HG02571 (cell line): ENCODE data around the gene ZNF320.
"Not testable (repeated sequence)": the region's sequence is repeated elsewhere in the genome, so short reads cannot be mapped to it uniquely, and the experiment has no call there.

Experiments
- ATAC-seq: cut with Tn5 transposase; IDR thresholded peaks from one replicate; pipeline ENCODE4 v1.9.1; 2021; ENCODE audit warnings: mild to moderate bottlenecking, moderate library complexity; ENCODE audit not compliant: unreplicated experiment

Gene ZNF320

DNA sequence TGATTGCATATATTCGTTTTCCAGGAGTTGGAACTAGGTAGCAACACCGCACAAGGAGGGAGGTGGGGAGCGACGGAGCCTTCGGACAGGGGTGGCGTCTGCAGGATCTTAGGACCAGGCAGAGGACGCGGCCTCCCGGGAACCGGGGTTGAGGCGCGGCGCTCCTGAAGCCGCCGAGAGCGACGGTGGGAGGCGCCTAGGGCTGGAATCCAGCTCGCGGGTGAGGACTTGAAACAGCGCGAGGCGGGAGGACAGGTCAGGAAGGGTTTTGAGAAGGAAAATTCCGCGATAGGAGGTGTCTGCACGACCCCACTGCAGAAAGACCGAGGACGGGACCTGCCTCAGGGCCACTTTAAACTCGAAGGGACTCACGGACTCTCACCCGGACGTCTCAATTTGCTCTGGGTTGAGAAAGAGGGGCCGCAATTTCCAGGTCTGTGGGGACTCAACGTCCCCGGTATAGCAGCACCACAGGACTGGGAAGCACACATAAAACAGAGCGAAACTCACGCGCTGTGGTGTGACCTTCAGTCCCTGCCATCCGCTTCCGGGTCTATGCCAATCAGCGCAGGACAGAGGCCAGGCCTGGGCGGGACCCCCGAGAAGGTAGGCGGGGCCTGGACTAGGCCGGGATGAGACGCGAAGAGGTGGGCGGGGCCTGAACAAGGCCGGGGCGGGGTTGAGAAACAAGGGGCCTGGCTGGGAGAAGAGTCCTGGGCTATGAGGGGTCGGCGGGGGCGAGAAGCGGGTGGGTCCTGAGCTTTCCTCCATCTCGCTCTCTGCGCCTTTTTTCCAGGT lies at the start of gene ZNF320:
ZNF320 (minus strand) TSS at position 498 of the 798 bp plus-strand sequence. CDS start 7,380 bp downstream, outside the sequence.
- ATAC-seq = peak; percentile 95

DNA sequence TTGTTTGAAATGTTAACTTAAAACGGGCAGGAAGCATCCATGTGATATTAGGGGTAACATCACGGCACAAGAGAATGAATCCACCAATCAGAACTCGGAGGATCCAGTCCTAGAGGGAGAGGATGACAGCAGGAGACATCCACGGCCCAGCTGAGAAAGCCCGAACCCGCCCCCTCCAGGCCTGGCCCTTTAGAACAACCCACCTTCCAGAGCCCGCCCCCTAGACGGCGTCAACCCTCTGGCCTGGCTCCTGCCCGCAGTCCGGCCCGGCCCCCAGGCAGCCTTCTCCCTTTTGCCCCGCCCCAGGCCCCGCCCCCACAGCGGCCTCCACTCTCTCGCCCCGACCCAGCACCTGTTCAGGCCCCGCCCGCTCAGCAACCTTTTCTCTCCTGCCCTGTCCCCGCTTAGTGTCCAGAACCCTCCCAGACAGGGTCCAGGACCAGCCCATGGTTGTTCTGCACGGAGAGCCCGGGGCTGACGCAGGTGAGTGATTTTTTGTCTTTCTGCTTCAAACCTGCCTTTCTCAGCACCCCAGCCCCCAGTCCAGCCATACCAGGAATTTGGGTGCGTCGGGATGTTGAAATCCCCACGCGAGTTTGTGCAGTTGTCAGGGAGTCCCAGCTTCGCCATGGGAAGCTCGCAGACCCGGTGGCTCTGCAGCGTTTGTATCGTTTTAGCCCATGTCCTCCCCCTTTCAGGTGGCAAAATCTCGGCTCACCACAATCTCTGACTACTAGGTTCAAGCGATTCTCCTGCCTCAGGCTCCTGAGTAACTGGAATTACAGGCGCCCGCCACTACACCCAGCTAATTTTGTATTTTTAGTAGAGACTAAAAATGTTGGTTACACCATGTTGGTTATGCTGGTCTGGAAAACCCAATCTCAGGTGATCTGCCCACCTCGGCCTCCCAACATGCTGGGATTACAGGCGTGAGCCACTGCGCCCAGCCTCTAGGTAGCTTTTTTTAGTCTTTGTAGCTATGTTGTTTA lies 49.2 kb upstream of the ZNF320 start:
- no peak for ATAC-seq

DNA sequence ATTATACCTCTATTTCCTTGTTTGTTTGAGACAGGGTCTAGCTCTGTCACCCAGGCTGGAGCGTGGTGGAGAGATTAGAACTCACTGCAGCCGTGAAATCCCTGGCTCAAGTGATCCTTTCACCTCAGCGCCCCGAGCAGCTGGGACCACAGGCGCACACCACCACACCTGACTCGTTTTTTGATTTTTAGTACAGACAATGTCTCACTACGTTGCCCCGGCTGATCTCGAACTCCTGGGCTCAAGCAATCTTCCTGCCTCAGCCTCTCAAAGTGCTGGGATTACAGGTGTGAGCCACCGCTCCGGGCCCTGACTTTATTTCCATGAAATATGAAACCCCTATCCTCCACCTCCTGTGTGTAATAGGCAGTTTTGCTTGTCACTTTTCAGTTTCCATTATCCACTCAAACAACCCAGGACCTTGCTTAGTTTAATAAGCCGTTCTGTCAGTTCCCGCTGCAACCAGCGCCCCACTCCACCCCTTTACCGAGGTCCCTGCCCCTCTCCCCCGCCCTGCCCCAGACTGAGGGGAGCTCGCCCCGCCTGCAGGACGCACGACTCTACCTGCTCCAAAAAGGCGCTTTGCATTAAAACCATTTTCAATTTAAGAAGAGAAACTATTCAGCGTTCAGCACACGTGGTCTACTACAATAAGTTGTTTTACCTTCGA lies 48.4 kb upstream of the ZNF320 start:
- ATAC-seq = no peak

DNA sequence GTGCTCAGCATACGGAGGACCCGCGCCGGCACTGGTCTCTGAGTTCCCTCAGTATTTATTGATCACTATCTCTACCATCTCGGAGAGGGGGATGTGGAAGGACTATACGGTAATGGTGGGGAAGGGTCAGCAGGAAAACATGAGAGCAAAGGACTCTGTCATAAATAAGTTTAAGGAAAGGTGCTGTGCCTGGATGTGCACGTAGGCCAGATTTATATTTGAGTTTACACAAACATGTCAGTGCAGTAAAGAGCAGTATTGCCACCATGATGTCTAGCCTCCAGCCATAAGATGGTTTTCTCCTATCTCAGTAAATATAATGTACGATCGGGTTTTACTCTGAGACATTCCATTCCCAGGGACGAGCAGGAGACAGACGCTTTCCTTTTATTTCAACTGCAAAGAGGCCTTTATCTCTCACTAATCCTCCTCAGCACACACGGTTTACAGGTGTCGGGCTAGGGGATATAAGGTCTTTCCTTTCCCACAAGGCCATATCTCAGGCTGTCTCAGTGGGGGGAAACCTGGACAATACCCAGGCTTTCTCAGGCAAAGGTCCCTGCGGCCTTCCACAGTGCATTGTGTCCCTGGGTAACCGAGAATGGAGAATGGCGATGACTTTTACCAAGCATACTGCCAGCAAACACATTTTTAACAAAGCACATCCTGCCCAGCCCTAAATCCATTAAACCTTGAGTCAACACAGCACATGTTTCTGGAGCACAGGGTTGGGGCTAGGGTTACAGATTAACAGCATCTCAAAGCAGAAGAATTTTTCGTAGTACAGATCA lies 47.5 kb upstream of the ZNF320 start:
- ATAC-seq = not testable (repeated sequence)

DNA sequence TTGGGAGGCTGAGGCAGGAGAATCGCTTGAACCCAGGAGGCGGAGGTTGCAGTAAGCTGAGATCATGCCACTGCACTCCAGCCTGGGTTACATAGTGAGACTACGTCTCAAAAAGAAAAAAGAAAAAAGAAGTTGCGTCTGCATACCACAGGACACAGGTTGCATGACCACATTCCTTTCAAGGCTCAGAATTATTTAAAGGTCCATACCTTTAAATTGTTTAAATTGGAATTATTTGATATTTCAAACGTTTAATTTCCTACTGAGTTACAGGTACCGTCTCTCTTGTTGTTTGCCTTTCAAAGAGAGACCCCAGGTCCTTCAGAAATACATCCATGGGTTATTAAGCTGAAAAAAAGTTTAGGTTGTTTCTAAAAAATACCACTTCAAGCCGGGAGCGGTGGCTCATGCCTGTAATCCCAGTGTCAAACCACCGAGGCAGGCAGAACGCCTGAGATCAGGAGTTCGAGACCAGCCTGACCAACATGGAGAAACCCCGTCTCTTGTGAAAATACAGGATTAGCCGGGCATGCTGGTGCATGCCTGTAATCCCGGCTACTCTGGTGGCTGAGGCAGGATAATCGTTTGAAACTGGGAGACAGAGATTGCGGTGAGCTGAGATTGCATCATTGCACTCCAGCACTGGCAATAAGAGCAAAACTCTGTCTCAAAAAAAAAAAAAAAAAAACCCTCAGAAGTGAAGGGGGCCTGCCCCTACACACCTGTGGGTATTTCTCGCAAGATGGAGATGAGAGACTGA lies 46.6 kb upstream of the ZNF320 start:
- ATAC-seq = no peak

DNA sequence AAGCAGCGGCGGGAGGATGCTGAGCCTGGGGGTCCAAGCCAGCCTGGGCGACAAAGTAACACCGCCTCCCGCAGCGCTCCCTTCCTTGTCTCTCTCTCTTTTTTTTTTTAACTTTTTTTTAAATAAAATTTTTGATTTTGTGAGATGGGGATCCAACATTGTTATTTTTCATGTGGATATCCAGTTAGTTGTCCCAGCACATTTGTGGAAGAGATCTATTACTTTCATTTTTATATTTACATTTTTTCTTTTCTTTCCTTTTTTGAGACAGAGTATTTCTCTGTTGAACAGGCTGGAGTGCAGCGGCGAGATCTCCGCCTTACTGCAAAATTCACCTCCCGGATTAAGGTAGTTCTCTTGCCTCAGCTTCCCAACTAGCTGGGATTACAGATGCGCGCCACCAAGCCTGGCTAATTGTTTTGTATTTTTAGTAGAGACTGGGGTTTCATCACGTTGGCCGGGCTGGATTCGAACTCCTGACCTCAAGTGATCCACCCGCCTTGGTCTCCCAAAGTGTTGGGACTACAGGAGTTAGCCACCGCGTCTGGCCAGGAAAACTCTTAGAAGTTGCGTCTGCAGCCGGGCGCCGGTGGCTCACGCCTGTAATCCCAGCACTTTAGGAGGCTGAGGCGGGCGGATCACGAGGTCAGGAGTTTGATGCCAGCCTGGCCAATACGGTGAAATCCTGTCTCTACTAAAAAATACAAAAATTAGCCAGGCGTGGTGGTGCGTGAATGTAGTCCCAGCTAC lies 45.9 kb upstream of the ZNF320 start:
- ATAC-seq = no peak

DNA sequence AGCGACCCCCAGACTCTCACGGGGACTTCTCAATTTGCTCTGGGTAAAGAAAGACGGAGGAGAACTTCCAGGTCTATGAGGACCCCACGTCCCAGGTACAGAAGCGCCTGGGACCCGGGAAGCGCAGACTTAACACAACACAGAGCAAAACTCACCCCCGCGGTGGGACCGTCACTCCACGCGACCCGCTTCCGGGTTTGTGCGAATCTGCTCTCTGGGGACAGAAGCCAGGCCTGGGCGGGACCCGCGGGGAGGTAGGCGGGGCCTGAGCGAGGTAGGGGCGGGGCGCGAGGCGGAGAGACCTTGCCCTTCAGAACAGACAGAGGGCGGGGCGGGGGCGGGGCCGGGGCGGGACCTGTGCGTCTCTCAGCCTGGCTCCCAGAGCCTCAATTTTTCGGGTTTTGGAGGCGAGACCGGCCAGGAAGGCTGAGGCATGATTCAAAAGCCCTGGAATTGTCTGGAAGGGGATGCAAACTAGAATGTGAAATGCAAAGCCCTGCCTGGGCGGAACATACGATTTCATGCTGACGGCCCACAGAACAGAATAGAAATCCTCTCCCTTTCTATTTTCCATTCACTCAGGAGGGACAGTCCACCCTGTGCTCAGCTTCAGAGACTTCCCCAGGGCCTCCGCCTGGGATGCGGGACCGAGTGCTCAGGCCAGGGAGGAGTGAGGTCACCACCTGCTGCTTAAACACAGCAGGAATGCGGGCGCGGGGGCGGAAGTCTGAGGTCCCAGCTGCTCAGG lies 45.1 kb upstream of the ZNF320 start:
- ATAC-seq = peak; percentile 93

DNA sequence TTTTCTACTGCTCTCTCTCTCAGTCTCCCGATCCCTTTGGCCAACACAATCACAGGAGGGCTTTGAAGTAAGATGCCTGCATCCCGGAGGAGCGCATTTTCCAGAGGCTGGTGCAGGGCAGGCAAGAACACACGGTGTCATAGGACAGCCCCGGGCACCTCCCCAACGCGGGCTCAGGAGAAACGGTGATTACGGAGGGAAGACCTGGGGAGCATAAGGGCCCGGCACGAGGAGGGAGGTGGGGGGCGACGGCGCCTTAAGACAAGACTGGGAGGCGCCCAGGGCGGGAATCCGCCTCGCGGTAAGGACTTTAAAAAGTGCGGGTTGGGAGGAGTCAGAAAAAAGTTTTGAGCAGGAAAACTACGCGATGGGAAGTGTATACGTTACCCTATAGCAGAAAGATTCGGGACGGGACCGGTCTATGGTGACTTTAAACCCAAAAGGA lies 44.5 kb upstream of the ZNF320 start:
- peak; percentile 15 for ATAC-seq

DNA sequence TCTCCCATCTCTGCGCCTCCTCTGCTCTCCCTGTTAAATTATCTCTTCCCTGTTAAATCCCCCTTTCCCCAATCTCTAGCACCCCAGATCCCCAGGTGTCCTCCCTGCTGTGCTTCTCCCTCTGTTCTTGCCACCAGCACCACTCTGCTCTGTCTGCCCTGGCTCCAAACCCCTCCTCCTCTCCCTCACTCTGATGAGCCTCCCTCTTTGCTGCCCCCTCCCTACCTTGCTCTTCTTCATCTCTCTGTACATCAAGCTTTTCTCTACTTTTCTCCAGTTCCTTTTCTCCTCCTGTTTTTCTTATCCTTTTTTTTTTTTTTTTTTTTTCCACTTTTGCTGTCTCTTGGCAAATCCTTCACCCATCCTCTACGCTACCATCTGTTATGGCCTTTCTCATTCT lies 44.1 kb upstream of the ZNF320 start:
- ATAC-seq = not testable (repeated sequence)

DNA sequence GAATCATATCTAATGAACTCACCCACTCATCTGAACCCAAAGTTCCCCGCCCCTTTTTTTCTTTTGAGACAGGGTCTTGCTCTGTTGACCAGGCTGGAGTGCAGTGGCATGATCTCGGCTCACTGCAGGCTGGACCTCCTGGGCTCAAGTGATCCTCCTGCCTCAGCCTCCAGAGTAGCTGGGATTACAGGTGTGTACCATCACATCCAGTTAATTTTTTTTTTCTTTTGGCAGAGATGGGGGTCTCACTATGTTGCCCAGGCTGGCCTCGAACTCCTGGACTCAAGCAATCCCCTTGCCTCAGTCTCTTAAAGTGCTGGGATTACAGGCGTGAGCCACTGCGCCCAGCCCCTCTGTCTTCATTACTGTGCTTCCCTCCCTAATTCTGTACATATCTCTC lies 43.5 kb upstream of the ZNF320 start:
- not testable (repeated sequence) for ATAC-seq

DNA sequence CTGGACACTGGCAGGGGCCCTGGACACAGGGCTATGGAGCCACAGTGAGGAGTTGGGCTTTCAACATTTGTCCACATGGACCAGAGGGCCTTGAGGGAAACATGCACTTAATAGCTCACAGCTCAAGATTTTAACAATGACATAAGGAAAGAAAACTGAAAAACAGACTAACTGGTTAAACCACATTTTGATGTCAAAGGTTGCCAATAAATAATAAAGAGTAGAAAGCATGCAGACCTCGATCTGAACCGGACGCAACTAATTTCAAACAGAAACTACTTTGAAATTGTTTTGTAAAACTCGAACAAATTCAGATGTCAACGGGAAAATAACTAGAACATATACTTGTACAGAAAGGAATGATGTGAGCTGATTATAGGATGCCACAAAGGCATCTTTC lies 41.3 kb upstream of the ZNF320 start:
- no peak for ATAC-seq

DNA sequence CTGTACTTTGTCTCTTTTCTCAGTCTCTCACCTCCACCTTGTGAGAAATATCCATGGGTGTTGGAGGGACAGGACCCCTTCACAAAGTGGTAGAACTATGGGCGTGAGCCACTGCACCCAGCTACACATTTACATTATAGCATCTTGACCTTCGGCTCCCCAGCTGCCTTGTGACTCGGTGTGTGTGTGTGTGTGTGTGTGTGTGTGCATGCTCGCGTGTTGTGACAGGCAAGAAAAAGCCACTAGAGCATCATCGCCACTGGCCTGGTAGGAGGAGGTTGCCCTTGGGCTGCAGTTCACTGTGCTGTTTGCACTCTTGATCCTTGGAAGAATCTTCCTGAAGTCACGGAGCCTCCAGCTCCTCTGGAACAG lies 39.5 kb upstream of the ZNF320 start:
- no peak for ATAC-seq

DNA sequence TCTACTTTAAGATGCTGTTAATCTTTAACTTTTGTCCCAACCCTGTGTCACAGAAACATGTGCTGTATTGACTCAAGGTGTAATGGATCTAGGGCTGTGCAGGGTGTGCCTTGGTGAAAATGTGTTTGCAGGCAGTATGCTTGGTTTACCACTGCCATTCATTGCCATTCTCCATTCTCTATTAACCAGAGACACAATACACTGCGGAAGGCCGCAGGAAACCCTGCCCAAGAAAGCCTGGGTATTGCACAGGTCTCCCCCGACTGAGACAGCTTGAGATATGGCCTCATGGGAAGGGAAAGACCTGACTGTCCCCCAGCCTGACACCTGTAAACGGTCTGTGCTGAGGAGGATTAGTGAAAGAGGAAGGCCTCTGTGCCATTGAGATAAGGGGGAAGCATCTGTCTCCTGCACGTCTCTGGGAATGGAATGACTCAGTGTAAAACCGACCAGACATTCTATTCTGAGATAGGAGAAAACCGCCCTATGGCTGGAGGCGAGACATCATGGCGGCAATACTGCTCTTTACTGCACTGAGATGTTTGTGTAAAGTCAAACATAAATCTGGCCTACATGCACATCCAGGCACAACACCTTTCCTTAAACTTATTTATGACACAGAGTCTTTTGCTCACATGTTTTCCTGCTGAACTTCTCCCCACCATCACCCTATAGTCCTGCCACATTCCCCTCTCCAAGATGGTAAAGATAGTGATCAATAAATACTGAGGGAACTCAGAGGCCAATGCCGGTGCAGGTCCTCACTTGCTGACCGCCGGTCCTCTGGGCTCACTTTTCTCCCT lies 38.9 kb upstream of the ZNF320 start:
- no peak for ATAC-seq

DNA sequence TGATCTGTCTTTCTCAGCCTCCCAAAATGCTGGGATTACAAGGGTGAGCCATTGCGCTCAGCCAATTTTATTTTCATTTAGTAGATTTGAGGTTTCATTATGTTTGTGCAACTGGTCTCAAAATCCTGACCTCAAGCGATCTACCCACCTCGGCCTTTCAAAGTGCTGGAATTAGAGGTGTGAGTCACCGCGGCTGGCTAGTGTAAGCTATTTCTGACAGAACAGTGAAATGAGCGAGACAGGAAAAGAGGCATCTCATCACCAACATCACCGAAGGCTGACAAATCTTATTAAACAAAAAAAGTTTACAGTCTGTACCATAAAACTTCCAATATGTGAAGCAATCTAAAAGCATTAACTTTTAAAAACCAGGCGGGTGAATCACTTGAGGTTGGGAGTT lies 38.0 kb upstream of the ZNF320 start:
- no peak for ATAC-seq

DNA sequence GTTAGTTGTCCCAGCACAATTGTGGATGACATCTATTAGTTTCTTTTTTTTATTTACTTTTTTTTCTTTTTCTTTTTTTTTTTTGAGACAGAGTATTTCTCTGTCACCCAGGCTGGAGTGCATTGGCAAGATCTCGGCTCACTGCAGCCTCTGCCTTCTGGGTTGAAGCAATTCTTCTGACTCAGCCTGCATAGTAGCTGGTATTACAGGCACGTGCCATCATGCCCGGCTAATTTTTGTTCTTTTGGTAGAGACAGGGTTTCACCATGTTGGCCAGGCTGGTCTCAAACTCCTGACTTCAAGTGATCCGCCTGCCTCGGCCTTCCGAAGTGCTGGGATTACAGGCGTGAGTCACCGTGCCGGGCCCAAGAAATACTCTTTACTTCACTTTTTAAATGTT lies 27.2 kb upstream of the ZNF320 start:
- ATAC-seq = not testable (repeated sequence)

DNA sequence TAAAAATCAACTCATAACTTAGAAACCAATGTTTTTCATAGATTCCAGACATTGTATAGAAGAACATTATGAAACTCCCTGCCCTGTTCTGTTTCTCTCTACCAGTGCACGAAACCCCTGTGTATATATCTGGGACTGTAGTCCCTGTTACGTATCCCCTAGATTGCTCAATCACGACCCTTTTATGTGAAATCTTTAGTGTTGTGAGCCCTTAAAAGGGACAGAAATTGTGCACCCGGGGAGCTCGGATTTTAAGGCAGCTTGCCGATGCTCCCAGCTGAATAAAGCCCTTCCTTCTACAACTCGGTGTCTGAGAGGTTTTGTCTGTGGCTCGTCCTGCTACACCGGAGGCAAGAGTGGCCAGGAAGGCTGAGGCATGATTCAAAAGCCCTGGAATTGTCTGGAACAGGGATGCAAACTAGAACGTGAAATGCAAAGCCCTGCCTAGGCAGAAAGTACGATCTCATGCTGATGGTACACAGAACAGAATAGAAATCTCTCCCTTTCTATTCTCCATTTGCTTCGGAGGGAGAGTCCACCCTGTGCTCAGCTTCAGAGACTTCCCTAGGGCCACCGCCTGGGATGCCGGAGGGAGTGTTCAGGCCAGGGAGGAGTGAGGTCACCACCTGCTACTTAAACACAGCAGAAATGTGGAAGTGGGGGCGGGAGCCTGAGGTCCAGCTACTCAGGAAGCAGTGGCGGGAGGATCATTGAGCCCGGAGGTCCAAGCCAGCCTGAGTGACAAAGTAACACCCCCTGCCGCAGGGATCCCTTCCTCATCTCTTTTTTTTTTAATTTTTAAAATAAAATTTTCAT lies 26.6 kb upstream of the ZNF320 start:
- ATAC-seq = no peak
